ENCODE measurements around the gene LYPD1. TPM values are rescaled to one million over a fixed set of nuclear protein-coding genes. Genes with fewer than 3 reads are reported as not detected.

The LYPD1 gene
- total and polyA plus RNA-seq, 10 of the 15 experiments (the other 5 are each of a cell fraction or from before 2014, with no cell fraction given): not detected

DNA sequence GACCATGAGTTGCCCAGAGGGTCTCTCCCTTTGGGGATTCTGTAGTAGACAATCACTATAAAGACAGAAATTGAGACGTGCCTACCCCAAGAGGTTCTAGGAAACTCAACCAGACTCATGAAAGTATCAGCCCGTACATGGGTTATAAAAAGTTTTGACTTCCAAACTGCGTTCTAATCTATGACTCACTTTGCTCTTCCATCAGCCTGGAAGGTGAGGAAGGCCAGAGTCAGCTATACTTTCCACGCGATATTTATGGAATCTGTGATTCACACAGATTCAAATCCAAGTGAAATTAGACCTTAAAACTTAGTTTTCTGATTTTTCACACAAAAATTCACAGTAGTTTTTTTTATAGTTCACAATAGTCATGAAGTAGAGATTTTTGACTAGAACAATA lies 7.7 kb upstream of the LYPD1 start:
- ChIA-PET RAD21 (ENCODE audit: unreplicated experiment) (interaction anchor here (0.9 to 1.8 kb wide), 2 partner anchors 176 to 464 kb away, joined by 3 to 4 read pairs; no protein-coding TSS in a partner anchor), CTCF (interaction anchor here (0.6 to 4.1 kb wide), 11 partner anchors 8 to 493 kb away, joined by 3 to 26 read pairs (median 4); no protein-coding TSS in a partner anchor), SMC1A (ENCODE audit: uncharacterized antibody, unreplicated experiment) (interaction anchor here (1.3 to 2.7 kb wide), 5 partner anchors 20 to 493 kb away, joined by 3 to 11 read pairs (median 4); no protein-coding TSS in a partner anchor), POLR2A (no interaction called here)
- H3K4me3 ChIP-seq: no peak overlapping the region
- ATAC-seq: no peak
- no peaks in the 10 kb centered on the region for H4K20me1 ChIP-seq (ENCODE audit: control insufficient read depth, insufficient read depth)
- DNase-seq (ENCODE audit: low read depth, low spot score): no peak
- H3K27ac ChIP-seq (ENCODE audit: control insufficient read depth, insufficient read depth): no peak overlapping the region
- WGBS (ENCODE audit: insufficient coverage, insufficient replicate concordance, low lambda C conversion rate, missing lambda C conversion rate): 37% methylated on average over 5 of the region's 5 CpGs
- H3K9me3 ChIP-seq (replicated peaks; ENCODE audit: control insufficient read depth, insufficient read depth, low read length): no peaks in the 10 kb centered on the region
- no peak for FAIRE-seq
- H3K27me3 ChIP-seq (replicated peaks in 1 of 2; ENCODE audit: control insufficient read depth in 2 of 2, insufficient read depth in 2 of 2, low read length in 1 of 2): no peaks in the 10 kb centered on the region
- H2AFZ ChIP-seq (ENCODE audit: control insufficient read depth, low read depth, low read length): no peak overlapping the region
- BruUV-seq (replicated peaks): no TSS peak
- no peaks in the 10 kb centered on the region for H3K79me2 ChIP-seq (ENCODE audit: control insufficient read depth, insufficient read depth, low read length)
- intact Hi-C loops (cut with micrococcal nuclease; ENCODE audit: unreplicated experiment) (loop anchor here (1.0 kb wide), 1 partner anchor 26 kb away; no protein-coding TSS in a partner anchor), in situ Hi-C loops (cut with MboI) (no loop called here)
- no peak overlapping the region for H3K9ac ChIP-seq (ENCODE audit: control insufficient read depth, insufficient read depth, low read length)
- H3K36me3 ChIP-seq (ENCODE audit: control insufficient read depth in 2 of 2, insufficient read depth in 2 of 2, low read length in 1 of 2): no peaks in the 10 kb centered on the region
- TF ChIP-seq, protein P1, sequence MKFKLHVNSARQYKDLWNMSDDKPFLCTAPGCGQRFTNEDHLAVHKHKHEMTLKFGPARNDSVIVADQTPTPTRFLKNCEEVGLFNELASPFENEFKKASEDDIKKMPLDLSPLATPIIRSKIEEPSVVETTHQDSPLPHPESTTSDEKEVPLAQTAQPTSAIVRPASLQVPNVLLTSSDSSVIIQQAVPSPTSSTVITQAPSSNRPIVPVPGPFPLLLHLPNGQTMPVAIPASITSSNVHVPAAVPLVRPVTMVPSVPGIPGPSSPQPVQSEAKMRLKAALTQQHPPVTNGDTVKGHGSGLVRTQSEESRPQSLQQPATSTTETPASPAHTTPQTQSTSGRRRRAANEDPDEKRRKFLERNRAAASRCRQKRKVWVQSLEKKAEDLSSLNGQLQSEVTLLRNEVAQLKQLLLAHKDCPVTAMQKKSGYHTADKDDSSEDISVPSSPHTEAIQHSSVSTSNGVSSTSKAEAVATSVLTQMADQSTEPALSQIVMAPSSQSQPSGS (IDR thresholded peaks at IDR 0.05; ENCODE audit: low read length): no peak
- TF ChIP-seq, protein P2, sequence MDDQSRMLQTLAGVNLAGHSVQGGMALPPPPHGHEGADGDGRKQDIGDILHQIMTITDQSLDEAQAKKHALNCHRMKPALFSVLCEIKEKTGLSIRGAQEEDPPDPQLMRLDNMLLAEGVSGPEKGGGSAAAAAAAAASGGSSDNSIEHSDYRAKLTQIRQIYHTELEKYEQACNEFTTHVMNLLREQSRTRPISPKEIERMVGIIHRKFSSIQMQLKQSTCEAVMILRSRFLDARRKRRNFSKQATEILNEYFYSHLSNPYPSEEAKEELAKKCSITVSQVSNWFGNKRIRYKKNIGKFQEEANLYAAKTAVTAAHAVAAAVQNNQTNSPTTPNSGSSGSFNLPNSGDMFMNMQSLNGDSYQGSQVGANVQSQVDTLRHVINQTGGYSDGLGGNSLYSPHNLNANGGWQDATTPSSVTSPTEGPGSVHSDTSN (IDR thresholded peaks at IDR 0.05; ENCODE audit: insufficient replicate concordance, low read depth, low read length): no peak
- TF ChIP-seq, protein P3, sequence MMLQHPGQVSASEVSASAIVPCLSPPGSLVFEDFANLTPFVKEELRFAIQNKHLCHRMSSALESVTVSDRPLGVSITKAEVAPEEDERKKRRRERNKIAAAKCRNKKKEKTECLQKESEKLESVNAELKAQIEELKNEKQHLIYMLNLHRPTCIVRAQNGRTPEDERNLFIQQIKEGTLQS (IDR thresholded peaks at IDR 0.05; ENCODE audit: borderline replicate concordance, extremely low read depth, low read depth, low read length): no peak
- TF ChIP-seq, protein P4, sequence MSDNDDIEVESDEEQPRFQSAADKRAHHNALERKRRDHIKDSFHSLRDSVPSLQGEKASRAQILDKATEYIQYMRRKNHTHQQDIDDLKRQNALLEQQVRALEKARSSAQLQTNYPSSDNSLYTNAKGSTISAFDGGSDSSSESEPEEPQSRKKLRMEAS (IDR thresholded peaks at IDR 0.05; ENCODE audit: low read depth, low read length): no peak
- TF ChIP-seq RFX5 (IDR thresholded peaks at IDR 0.05; ENCODE audit: low read depth, low read length) (no peak), RAD21 (IDR thresholded peaks at IDR 0.05; ENCODE audit: insufficient read depth, low read depth, low read length) (no peak), GATAD2B (conservative IDR thresholded peaks at IDR 0.05; ENCODE audit: low read depth) (no peak), HDAC2 (IDR thresholded peaks at IDR 0.05) (no peak)
- TF ChIP-seq, protein P5, sequence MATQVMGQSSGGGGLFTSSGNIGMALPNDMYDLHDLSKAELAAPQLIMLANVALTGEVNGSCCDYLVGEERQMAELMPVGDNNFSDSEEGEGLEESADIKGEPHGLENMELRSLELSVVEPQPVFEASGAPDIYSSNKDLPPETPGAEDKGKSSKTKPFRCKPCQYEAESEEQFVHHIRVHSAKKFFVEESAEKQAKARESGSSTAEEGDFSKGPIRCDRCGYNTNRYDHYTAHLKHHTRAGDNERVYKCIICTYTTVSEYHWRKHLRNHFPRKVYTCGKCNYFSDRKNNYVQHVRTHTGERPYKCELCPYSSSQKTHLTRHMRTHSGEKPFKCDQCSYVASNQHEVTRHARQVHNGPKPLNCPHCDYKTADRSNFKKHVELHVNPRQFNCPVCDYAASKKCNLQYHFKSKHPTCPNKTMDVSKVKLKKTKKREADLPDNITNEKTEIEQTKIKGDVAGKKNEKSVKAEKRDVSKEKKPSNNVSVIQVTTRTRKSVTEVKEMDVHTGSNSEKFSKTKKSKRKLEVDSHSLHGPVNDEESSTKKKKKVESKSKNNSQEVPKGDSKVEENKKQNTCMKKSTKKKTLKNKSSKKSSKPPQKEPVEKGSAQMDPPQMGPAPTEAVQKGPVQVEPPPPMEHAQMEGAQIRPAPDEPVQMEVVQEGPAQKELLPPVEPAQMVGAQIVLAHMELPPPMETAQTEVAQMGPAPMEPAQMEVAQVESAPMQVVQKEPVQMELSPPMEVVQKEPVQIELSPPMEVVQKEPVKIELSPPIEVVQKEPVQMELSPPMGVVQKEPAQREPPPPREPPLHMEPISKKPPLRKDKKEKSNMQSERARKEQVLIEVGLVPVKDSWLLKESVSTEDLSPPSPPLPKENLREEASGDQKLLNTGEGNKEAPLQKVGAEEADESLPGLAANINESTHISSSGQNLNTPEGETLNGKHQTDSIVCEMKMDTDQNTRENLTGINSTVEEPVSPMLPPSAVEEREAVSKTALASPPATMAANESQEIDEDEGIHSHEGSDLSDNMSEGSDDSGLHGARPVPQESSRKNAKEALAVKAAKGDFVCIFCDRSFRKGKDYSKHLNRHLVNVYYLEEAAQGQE (IDR thresholded peaks at IDR 0.05; ENCODE audit: low read depth, low read length): no peak
- TF ChIP-seq, protein P6, sequence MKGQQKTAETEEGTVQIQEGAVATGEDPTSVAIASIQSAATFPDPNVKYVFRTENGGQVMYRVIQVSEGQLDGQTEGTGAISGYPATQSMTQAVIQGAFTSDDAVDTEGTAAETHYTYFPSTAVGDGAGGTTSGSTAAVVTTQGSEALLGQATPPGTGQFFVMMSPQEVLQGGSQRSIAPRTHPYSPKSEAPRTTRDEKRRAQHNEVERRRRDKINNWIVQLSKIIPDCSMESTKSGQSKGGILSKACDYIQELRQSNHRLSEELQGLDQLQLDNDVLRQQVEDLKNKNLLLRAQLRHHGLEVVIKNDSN (IDR thresholded peaks at IDR 0.05; ENCODE audit: borderline replicate concordance, extremely low read length, insufficient read depth, low read depth, low read length): no peak
- TF ChIP-seq, protein P7, sequence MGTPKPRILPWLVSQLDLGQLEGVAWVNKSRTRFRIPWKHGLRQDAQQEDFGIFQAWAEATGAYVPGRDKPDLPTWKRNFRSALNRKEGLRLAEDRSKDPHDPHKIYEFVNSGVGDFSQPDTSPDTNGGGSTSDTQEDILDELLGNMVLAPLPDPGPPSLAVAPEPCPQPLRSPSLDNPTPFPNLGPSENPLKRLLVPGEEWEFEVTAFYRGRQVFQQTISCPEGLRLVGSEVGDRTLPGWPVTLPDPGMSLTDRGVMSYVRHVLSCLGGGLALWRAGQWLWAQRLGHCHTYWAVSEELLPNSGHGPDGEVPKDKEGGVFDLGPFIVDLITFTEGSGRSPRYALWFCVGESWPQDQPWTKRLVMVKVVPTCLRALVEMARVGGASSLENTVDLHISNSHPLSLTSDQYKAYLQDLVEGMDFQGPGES (IDR thresholded peaks at IDR 0.05): no peak
- no peaks in the 10 kb centered on the region for H3K4me1 ChIP-seq (ENCODE audit: control insufficient read depth, insufficient read depth, low read length)
- H3K4me2 ChIP-seq (ENCODE audit: control insufficient read depth, insufficient read depth): no peak overlapping the region
